Fibroblast of upper back skin (primary cell): ENCODE data around the gene MBD3L2B.
"Not testable (repeated sequence)": the region's sequence is repeated elsewhere in the genome, so short reads cannot be mapped to it uniquely, and the experiment has no call there.

Experiments used
- DNase-seq: peaks from one replicate; pipeline ENCODE4 v3.0.0-alpha.2; 2013

Gene MBD3L2B

GRCh38 chr19:7021331-7021730 is at the start of gene MBD3L2B:
Gene MBD3L2B, minus strand, starts transcription at chr19:7021431. Its CDS starts 34 bp downstream, at chr19:7021397.
- not testable (repeated sequence) for DNase-seq

DNA sequence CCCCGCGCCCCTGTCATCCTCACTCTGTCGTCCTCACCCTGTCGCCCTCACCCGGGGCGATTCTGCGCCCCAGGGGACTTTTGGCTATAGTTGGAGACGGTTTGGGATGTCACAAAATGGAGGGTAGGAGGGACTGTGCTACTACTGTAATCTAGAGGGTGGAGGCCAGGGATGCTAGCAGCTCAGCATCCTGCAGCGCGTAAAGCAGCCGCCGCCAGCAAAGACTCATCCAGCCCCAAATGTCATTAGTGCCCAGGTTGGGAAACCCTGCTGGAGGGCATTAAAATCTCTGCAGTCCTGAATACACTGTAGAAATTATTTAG is 48.6 kb upstream of the MBD3L2B start:
- DNase-seq = no peak

GRCh38 chr19:7069042-7069903 is 48.0 kb upstream of the MBD3L2B start, which contains the start of gene ZNF557:
Gene ZNF557, plus strand, starts transcription at chr19:7069703. Its CDS starts 5,372 bp downstream, at chr19:7075075.
- DNase-seq = peak; percentile 96

GRCh38 chr19:7068599-7068998 is 47.4 kb upstream of the MBD3L2B start:
- no peak for DNase-seq

- DNase-seq = peak; percentile 44
Measured at GRCh38 chr19:7067716-7068115, 46.5 kb upstream of the MBD3L2B start.

DNA sequence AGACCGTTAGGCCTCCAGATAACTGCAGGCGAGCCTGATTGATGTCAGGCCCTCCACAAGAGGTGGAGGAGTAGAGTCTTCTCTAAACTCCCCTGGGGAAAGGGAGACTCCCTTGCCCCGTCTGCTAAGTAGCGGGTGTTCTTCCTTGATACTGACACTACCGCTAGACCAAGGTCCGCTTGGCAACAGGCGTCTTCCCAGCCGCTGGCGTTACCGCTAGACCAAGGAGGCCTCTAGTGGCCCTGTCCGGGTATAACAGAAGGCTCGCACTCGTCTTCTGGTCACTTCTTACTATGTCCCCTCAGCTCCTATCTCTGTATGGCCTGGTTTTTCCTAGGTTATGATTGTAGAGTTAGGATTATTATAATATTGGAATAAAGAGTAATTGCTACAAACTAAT is 45.9 kb upstream of the MBD3L2B start:
- not testable (repeated sequence) for DNase-seq

GRCh38 chr19:7063764-7064418 is 42.7 kb upstream of the MBD3L2B start:
- DNase-seq = no peak

GRCh38 chr19:7063339-7063738 is 42.1 kb upstream of the MBD3L2B start:
- no peak for DNase-seq

- not testable (repeated sequence) for DNase-seq
Measured at GRCh38 chr19:7059977-7060376, 38.7 kb upstream of the MBD3L2B start.

DNA sequence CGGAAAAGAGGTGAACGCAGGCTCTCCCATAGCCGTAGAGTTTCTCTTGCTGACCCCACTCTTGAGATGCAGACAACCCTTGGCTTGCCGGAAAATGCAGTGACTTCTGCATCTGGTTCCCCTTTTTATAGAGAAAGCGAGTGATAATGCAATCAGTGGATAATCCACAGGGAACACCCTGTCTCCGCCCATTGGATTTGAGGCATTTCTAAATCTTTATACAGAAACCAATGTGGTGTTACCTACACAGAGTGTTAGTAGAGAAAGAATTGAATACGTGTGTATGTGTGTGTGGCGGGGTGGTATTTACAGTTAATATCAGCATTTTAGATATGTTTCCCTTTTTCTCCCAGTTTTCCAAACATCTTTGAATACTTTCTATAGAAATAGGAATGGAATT is 37.3 kb upstream of the MBD3L2B start, which contains the start of gene MBD3L3:
Gene MBD3L3, minus strand, starts transcription at position 101 of the 400 bp plus-strand sequence. Its CDS starts 71 bp downstream, at position 30.
- not testable (repeated sequence) for DNase-seq

- not testable (repeated sequence) for DNase-seq
Measured at GRCh38 chr19:7056371-7056770, 35.1 kb upstream of the MBD3L2B start.

GRCh38 chr19:7055679-7056078 is 34.4 kb upstream of the MBD3L2B start:
- DNase-seq = not testable (repeated sequence)

- not testable (repeated sequence) for DNase-seq
Measured at GRCh38 chr19:7054635-7055368, 33.6 kb upstream of the MBD3L2B start.

DNA sequence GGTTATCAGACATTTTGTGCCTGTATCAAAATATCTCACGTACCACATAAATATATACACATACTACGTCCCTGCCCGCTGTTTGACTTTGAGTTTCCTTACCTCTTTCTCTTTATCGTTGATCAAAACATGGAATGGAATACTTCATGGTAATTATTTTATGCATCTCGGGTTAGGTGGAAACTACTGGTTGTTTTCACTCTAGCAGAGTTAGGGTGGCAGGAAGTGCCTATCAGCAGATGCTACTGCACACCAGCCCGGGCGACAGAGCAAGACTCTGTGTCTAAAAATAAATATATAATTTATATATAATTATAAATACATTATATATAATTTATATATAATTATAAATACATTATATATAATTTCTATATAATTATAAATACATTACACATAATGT is 31.7 kb upstream of the MBD3L2B start:
- DNase-seq = not testable (repeated sequence)

- DNase-seq = not testable (repeated sequence)
Measured at GRCh38 chr19:7051421-7051820, 30.2 kb upstream of the MBD3L2B start.

- DNase-seq = not testable (repeated sequence)
Measured at GRCh38 chr19:7049021-7049420, 27.8 kb upstream of the MBD3L2B start, which contains the start of gene MBD3L2. Gene MBD3L2, plus strand, starts transcription at chr19:7049321. Its CDS starts 53 bp downstream, at chr19:7049374.

- not testable (repeated sequence) for DNase-seq
Measured at GRCh38 chr19:7041563-7041962, 20.3 kb upstream of the MBD3L2B start.

GRCh38 chr19:7040079-7040478 is 18.8 kb upstream of the MBD3L2B start, which contains the start of gene MBD3L4:
Gene MBD3L4, minus strand, starts transcription at chr19:7040179. Its CDS starts 35 bp downstream, at chr19:7040144.
- not testable (repeated sequence) for DNase-seq

- DNase-seq = not testable (repeated sequence)
Measured at GRCh38 chr19:7030278-7030677, 9.0 kb upstream of the MBD3L2B start, which contains the start of gene MBD3L5. Gene MBD3L5, plus strand, starts transcription at chr19:7030578. Its CDS starts 34 bp downstream, at chr19:7030612.

DNA sequence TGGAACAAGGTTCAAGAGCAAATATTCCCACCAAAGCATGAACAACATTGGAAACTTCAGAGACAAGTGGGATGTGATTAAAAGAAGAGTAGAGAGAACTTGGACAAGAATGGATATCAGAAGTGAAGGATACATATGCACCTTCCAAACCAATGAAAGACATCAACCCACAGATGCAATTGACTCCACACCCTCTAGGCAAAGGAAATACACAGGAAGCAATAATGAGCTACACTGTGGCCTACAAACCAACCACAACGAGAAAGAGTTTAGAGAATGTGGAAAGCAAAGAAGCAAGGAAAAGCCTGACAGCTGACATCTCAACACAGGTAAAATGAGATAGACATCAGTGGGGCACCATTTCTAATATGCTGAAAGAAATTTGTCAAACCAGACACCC is 7.6 kb upstream of the MBD3L2B start:
- DNase-seq = not testable (repeated sequence)

GRCh38 chr19:7018828-7019227 is 2.4 kb downstream of the MBD3L2B start:
- no peak for DNase-seq

GRCh38 chr19:7013678-7014077 is 7.6 kb downstream of the MBD3L2B start:
- DNase-seq = no peak
